ENCODE measurements around the gene FAM149B1. TPM values are rescaled to one million over a fixed set of nuclear protein-coding genes. Genes with fewer than 3 reads are reported as not detected.

FAM149B1 gene
- total and polyA plus RNA-seq, 2 donors: 15.2 to 29.5 TPM

- Histone ChIP-seq H3K4me1 (ENCODE audit: control insufficient read depth in 2 of 2, insufficient read depth in 2 of 2, low read length in 2 of 2) (no peaks in the 10 kb centered on the region), H3K4me3 (ENCODE audit: low read length in 2 of 2) (no peak overlapping the region), H3K27me3 (ENCODE audit: control insufficient read depth in 2 of 2, insufficient read depth in 1 of 2, low read length in 1 of 2) (no peaks in the 10 kb centered on the region), H3K27ac (ENCODE audit: low read depth in 1 of 2, low read length in 1 of 2) (no peak overlapping the region), H3K9me3 (ENCODE audit: control insufficient read depth in 2 of 2, insufficient read depth in 1 of 2, low read length in 1 of 2) (no peaks in the 10 kb centered on the region), H3K36me3 (ENCODE audit: control insufficient read depth in 2 of 2, insufficient read depth in 2 of 2, low read length in 1 of 2) (peaks cover 2 to 3% of the 10 kb centered on the region in 2 donors)
- 98% methylated on average over 5 of the region's 5 CpGs for WGBS
- no peak for DNase-seq (ENCODE audit: low read depth in 6 of 9, low spot score in 9 of 9)
Measured at GRCh38 chr10:73190188-73190587, 22.3 kb downstream of the FAM149B1 start.

- H3K4me1 ChIP-seq (ENCODE audit: control insufficient read depth in 2 of 2, insufficient read depth in 2 of 2, low read length in 2 of 2): no peaks in the 10 kb centered on the region
- peaks cover 0 to 8% of the 10 kb centered on the region in 2 donors for H3K9me3 ChIP-seq (ENCODE audit: control insufficient read depth in 2 of 2, insufficient read depth in 1 of 2, low read length in 1 of 2)
- no peaks in the 10 kb centered on the region for H3K27me3 ChIP-seq (ENCODE audit: control insufficient read depth in 2 of 2, insufficient read depth in 1 of 2, low read length in 1 of 2)
- no peak for DNase-seq (ENCODE audit: low read depth in 6 of 9, low spot score in 9 of 9)
- WGBS: 97% methylated on average over 3 of the region's 3 CpGs
- no peak overlapping the region for H3K4me3 ChIP-seq (ENCODE audit: low read length in 2 of 2)
- H3K27ac ChIP-seq (ENCODE audit: low read depth in 1 of 2, low read length in 1 of 2): no peak overlapping the region
- H3K36me3 ChIP-seq (ENCODE audit: control insufficient read depth in 2 of 2, insufficient read depth in 2 of 2, low read length in 1 of 2): peaks cover 0 to 3% of the 10 kb centered on the region in 2 donors
Measured at GRCh38 chr10:73205081-73205480, 37.2 kb downstream of the FAM149B1 start.

- Histone ChIP-seq H3K27ac (ENCODE audit: low read depth in 1 of 2, low read length in 1 of 2) (no peak overlapping the region), H3K9me3 (ENCODE audit: control insufficient read depth in 2 of 2, insufficient read depth in 1 of 2, low read length in 1 of 2) (peaks cover 0 to 8% of the 10 kb centered on the region in 2 donors), H3K36me3 (ENCODE audit: control insufficient read depth in 2 of 2, insufficient read depth in 2 of 2, low read length in 1 of 2) (peaks cover 0 to 10% of the 10 kb centered on the region in 2 donors), H3K4me3 (ENCODE audit: low read length in 2 of 2) (no peak overlapping the region), H3K27me3 (ENCODE audit: control insufficient read depth in 2 of 2, insufficient read depth in 1 of 2, low read length in 1 of 2) (no peaks in the 10 kb centered on the region), H3K4me1 (ENCODE audit: control insufficient read depth in 2 of 2, insufficient read depth in 2 of 2, low read length in 2 of 2) (no peaks in the 10 kb centered on the region)
- 97% methylated on average over 1 of the region's 1 CpG for WGBS
- no peak for DNase-seq (ENCODE audit: low read depth in 6 of 9, low spot score in 9 of 9)
Measured at GRCh38 chr10:73205890-73206289, 38.0 kb downstream of the FAM149B1 start.

GRCh38 chr10:73206385-73206784 lies 38.5 kb downstream of the FAM149B1 start:
- no peak overlapping the region for H3K4me3 ChIP-seq (ENCODE audit: low read length in 2 of 2)
- over 99% methylated on average over 5 of the region's 5 CpGs for WGBS
- no peaks in the 10 kb centered on the region for H3K4me1 ChIP-seq (ENCODE audit: control insufficient read depth in 2 of 2, insufficient read depth in 2 of 2, low read length in 2 of 2)
- H3K9me3 ChIP-seq (ENCODE audit: control insufficient read depth in 2 of 2, insufficient read depth in 1 of 2, low read length in 1 of 2): peaks cover 0 to 8% of the 10 kb centered on the region in 2 donors
- no peaks in the 10 kb centered on the region for H3K27me3 ChIP-seq (ENCODE audit: control insufficient read depth in 2 of 2, insufficient read depth in 1 of 2, low read length in 1 of 2)
- no peak overlapping the region for H3K27ac ChIP-seq (ENCODE audit: low read depth in 1 of 2, low read length in 1 of 2)
- peaks cover 2 to 11% of the 10 kb centered on the region in 2 donors for H3K36me3 ChIP-seq (ENCODE audit: control insufficient read depth in 2 of 2, insufficient read depth in 2 of 2, low read length in 1 of 2)
- no peak for DNase-seq (ENCODE audit: low read depth in 6 of 9, low spot score in 9 of 9)

- WGBS: 96% methylated on average over 2 of the region's 2 CpGs
- Histone ChIP-seq H3K27me3 (ENCODE audit: control insufficient read depth in 2 of 2, insufficient read depth in 1 of 2, low read length in 1 of 2) (no peaks in the 10 kb centered on the region), H3K27ac (ENCODE audit: low read depth in 1 of 2, low read length in 1 of 2) (no peak overlapping the region), H3K36me3 (ENCODE audit: control insufficient read depth in 2 of 2, insufficient read depth in 2 of 2, low read length in 1 of 2) (peaks cover 2 to 16% of the 10 kb centered on the region in 2 donors), H3K4me3 (ENCODE audit: low read length in 2 of 2) (no peak overlapping the region), H3K9me3 (ENCODE audit: control insufficient read depth in 2 of 2, insufficient read depth in 1 of 2, low read length in 1 of 2) (peaks cover 0 to 8% of the 10 kb centered on the region in 2 donors), H3K4me1 (ENCODE audit: control insufficient read depth in 2 of 2, insufficient read depth in 2 of 2, low read length in 2 of 2) (no peaks in the 10 kb centered on the region)
- no peak for DNase-seq (ENCODE audit: low read depth in 6 of 9, low spot score in 9 of 9)
Measured at GRCh38 chr10:73207883-73208282, 40.0 kb downstream of the FAM149B1 start.

- no peak overlapping the region for H3K4me3 ChIP-seq (ENCODE audit: low read length in 2 of 2)
- H3K27ac ChIP-seq (ENCODE audit: low read depth in 1 of 2, low read length in 1 of 2): no peak overlapping the region
- no peak for DNase-seq (ENCODE audit: low read depth in 6 of 9, low spot score in 9 of 9)
- no peaks in the 10 kb centered on the region for H3K27me3 ChIP-seq (ENCODE audit: control insufficient read depth in 2 of 2, insufficient read depth in 1 of 2, low read length in 1 of 2)
- peaks cover 2 to 16% of the 10 kb centered on the region in 2 donors for H3K36me3 ChIP-seq (ENCODE audit: control insufficient read depth in 2 of 2, insufficient read depth in 2 of 2, low read length in 1 of 2)
- H3K9me3 ChIP-seq (ENCODE audit: control insufficient read depth in 2 of 2, insufficient read depth in 1 of 2, low read length in 1 of 2): peaks cover 0 to 8% of the 10 kb centered on the region in 2 donors
- WGBS: 91% methylated on average over 1 of the region's 1 CpG
- no peaks in the 10 kb centered on the region for H3K4me1 ChIP-seq (ENCODE audit: control insufficient read depth in 2 of 2, insufficient read depth in 2 of 2, low read length in 2 of 2)
Measured at GRCh38 chr10:73209705-73210104, 41.8 kb downstream of the FAM149B1 start.

- Histone ChIP-seq H3K9me3 (ENCODE audit: control insufficient read depth in 2 of 2, insufficient read depth in 1 of 2, low read length in 1 of 2) (peaks cover 0 to 8% of the 10 kb centered on the region in 2 donors), H3K4me1 (ENCODE audit: control insufficient read depth in 2 of 2, insufficient read depth in 2 of 2, low read length in 2 of 2) (no peaks in the 10 kb centered on the region), H3K36me3 (ENCODE audit: control insufficient read depth in 2 of 2, insufficient read depth in 2 of 2, low read length in 1 of 2) (peaks cover 2 to 16% of the 10 kb centered on the region in 2 donors), H3K4me3 (ENCODE audit: low read length in 2 of 2) (no peak overlapping the region), H3K27ac (ENCODE audit: low read depth in 1 of 2, low read length in 1 of 2) (no peak overlapping the region), H3K27me3 (ENCODE audit: control insufficient read depth in 2 of 2, insufficient read depth in 1 of 2, low read length in 1 of 2) (no peaks in the 10 kb centered on the region)
- WGBS: 97% methylated on average over 3 of the region's 3 CpGs
- no peak for DNase-seq (ENCODE audit: low read depth in 6 of 9, low spot score in 9 of 9)
Measured at GRCh38 chr10:73210395-73211105, 42.6 kb downstream of the FAM149B1 start.

GRCh38 chr10:73211106-73211811 lies 43.3 kb downstream of the FAM149B1 start:
- H3K36me3 ChIP-seq (ENCODE audit: control insufficient read depth in 2 of 2, insufficient read depth in 2 of 2, low read length in 1 of 2): peaks cover 2 to 16% of the 10 kb centered on the region in 2 donors
- no peak overlapping the region for H3K4me3 ChIP-seq (ENCODE audit: low read length in 2 of 2)
- H3K4me1 ChIP-seq (ENCODE audit: control insufficient read depth in 2 of 2, insufficient read depth in 2 of 2, low read length in 2 of 2): no peaks in the 10 kb centered on the region
- no peak for DNase-seq (ENCODE audit: low read depth in 6 of 9, low spot score in 9 of 9)
- H3K27ac ChIP-seq (ENCODE audit: low read depth in 1 of 2, low read length in 1 of 2): no peak overlapping the region
- no peaks in the 10 kb centered on the region for H3K27me3 ChIP-seq (ENCODE audit: control insufficient read depth in 2 of 2, insufficient read depth in 1 of 2, low read length in 1 of 2)
- peaks cover 0 to 8% of the 10 kb centered on the region in 2 donors for H3K9me3 ChIP-seq (ENCODE audit: control insufficient read depth in 2 of 2, insufficient read depth in 1 of 2, low read length in 1 of 2)
- WGBS: 97% methylated on average over 4 of the region's 4 CpGs

- DNase-seq (ENCODE audit: low read depth in 6 of 9, low spot score in 9 of 9): no peak
- 99% methylated on average over 1 of the region's 1 CpG for WGBS
- H3K27me3 ChIP-seq (ENCODE audit: control insufficient read depth in 2 of 2, insufficient read depth in 1 of 2, low read length in 1 of 2): no peaks in the 10 kb centered on the region
- no peaks in the 10 kb centered on the region for H3K9me3 ChIP-seq (ENCODE audit: control insufficient read depth in 2 of 2, insufficient read depth in 1 of 2, low read length in 1 of 2)
- H3K4me1 ChIP-seq (ENCODE audit: control insufficient read depth in 2 of 2, insufficient read depth in 2 of 2, low read length in 2 of 2): no peaks in the 10 kb centered on the region
- peaks cover 8 to 26% of the 10 kb centered on the region in 2 donors for H3K36me3 ChIP-seq (ENCODE audit: control insufficient read depth in 2 of 2, insufficient read depth in 2 of 2, low read length in 1 of 2)
- no peak overlapping the region for H3K4me3 ChIP-seq (ENCODE audit: low read length in 2 of 2)
- H3K27ac ChIP-seq (ENCODE audit: low read depth in 1 of 2, low read length in 1 of 2): no peak overlapping the region
Measured at GRCh38 chr10:73215749-73216148, 47.8 kb downstream of the FAM149B1 start.
